Memory B cell (primary cell): ENCODE measurements around the gene UBE2V1.
"Not testable (repeated sequence)": the region's sequence is repeated elsewhere in the genome, so short reads cannot be mapped to it uniquely, and the experiment has no call there.

ENCODE experiments used
- ATAC-seq: fragments of 150-1000 bp; cut with Tn5 transposase; 2 replicates; pipeline ENCODE4 v1.10.0; 2021; ENCODE audit warnings: low read depth, mild to moderate bottlenecking, moderate library complexity
- DNase-seq, 2 donors: peaks; one replicate each; pipeline ENCODE4 v3.0.0; 2022; ENCODE audit warnings: low spot score in 2 of 2
- H3K27ac Mint-ChIP-seq: one replicate; pipeline ENCODE4 v1.8.0; 2022; ENCODE audit warnings: mild to moderate bottlenecking, moderate library complexity, mixed read lengths
- H3K27me3 Mint-ChIP-seq: one replicate; pipeline ENCODE4 v1.8.0; 2022; ENCODE audit warnings: mixed read lengths
- H3K36me3 Mint-ChIP-seq: one replicate; pipeline ENCODE4 v1.8.0; 2022; ENCODE audit warnings: mild to moderate bottlenecking, mixed read lengths
- H3K4me1 Mint-ChIP-seq: one replicate; pipeline ENCODE4 v1.8.0; 2022; ENCODE audit warnings: mixed read lengths
- H3K4me3 Mint-ChIP-seq: one replicate; pipeline ENCODE4 v1.8.0; 2022; ENCODE audit warnings: mild to moderate bottlenecking, moderate library complexity, mixed read lengths
- H3K9me3 Mint-ChIP-seq: one replicate; pipeline ENCODE4 v1.8.0; 2022; ENCODE audit warnings: mixed read lengths

The UBE2V1 gene

DNA sequence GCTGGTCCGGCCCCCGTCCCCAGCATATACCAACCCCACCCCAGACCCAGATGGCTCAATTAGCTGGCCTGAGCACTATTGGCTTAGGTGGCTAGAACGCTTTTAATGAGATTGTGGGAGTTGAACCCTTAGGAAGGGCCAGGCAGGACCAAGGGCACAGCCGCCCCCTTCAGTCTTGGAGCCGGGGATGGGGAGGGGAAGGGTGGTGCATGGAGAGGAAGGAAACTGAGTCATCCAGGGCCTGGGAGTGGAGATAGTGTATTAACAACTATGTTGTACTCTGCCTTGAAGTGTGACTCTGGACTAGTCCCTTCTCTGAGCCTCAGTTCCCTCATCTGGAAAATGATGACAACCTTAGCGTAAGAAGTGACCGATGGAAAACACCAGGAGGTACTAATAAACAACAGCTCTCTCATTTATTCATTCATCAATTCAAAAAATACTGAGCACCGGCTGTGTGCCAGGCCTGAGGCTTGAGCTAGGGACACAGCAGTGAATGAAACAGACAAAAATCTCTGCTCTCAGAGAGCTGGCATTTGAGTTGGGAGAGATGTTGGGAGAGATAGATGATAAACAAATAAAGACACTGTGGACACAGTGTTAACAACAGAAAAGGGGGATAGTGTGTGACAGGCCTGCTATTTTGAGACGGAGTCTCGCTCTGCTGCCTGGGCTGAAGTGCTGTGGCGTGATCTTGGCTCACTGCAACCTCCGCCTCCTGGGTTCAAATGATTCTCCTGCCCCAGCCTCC is 29.0 kb upstream of the UBE2V1 start:
- no peak overlapping the region for H3K27ac Mint-ChIP-seq
- H3K9me3 Mint-ChIP-seq: no peaks in the 10 kb centered on the region
- no peak overlapping the region for H3K4me3 Mint-ChIP-seq
- ATAC-seq: no peak
- H3K27me3 Mint-ChIP-seq: no peaks in the 10 kb centered on the region
- DNase-seq: no peak
- peaks cover 24% of the 10 kb centered on the region for H3K36me3 Mint-ChIP-seq
- H3K4me1 Mint-ChIP-seq: peaks cover 26% of the 10 kb centered on the region

GRCh38 chr20:50141018-50141675 is 28.2 kb upstream of the UBE2V1 start:
- Mint-ChIP-seq H3K4me1 (peaks cover 17% of the 10 kb centered on the region), H3K27me3 (no peaks in the 10 kb centered on the region), H3K36me3 (peaks cover 26% of the 10 kb centered on the region), H3K9me3 (no peaks in the 10 kb centered on the region), H3K27ac (no peak overlapping the region), H3K4me3 (no peak overlapping the region)
- DNase-seq (no peak), ATAC-seq (no peak)

- peaks cover 13% of the 10 kb centered on the region for H3K4me1 Mint-ChIP-seq
Measured at GRCh38 chr20:50140339-50140859, 27.4 kb upstream of the UBE2V1 start.

DNA sequence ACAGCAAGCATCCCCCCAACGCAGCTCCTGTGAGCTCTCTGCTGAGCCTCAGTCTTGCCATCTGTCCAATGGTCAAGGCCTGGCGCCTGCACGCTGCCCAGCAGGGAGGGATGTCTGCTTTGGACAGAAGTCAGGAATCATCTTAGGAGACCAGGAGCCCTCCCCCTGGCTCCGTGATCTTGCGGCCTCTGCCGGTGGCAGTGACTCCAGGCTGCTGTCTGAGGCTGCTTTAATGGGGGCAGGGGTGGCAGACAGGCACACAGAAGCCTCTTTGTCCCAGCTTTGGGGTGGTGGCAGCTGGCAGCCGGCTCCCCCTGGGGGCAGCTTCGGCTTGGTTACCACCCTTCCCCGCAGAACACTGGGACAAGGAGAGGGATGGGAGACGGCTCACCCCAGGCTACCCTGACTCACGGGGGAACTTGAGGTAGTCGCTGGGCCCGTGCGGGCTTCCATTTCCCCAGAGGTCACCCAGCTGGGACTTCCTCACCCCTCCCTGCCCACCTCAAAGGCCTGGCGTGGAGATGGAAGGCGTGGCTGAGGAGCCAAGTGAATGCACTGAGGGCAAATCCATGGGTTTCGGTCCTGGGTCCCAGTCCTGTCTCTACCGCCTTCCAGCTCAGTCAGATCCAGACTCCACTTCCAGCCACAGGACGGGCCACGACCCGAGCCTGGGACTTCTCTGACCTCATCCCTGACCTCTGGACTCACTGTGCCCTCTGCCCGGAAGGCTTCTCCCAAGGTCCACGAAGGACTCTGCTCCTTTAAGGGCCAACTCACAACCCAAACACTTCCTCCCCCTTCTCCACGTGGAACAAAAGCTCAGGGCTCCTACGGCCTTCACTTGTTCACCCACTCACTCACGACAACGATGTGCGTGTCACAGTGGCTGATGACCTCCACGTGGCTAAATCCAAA is 25.8 kb upstream of the UBE2V1 start:
- DNase-seq (no peak), ATAC-seq (no peak)
- peaks cover 29% of the 10 kb centered on the region for H3K36me3 Mint-ChIP-seq
- no peak overlapping the region for H3K4me3 Mint-ChIP-seq
- H3K4me1 Mint-ChIP-seq: peaks cover 13% of the 10 kb centered on the region
- peak overlapping the region; percentile 67 for H3K27ac Mint-ChIP-seq
- no peaks in the 10 kb centered on the region for H3K9me3 Mint-ChIP-seq
- H3K27me3 Mint-ChIP-seq: no peaks in the 10 kb centered on the region

More at GRCh38 chr20:50140339-50140859, 27.4 kb upstream of the UBE2V1 start:
- no peak for ATAC-seq
- Mint-ChIP-seq H3K4me3 (no peak overlapping the region), H3K36me3 (peaks cover 29% of the 10 kb centered on the region), H3K27me3 (no peaks in the 10 kb centered on the region), H3K9me3 (no peaks in the 10 kb centered on the region), H3K27ac (no peak overlapping the region)
- DNase-seq: no peak

- DNase-seq: no peak
- Mint-ChIP-seq H3K4me3 (no peak overlapping the region), H3K4me1 (peaks cover 10% of the 10 kb centered on the region), H3K9me3 (no peaks in the 10 kb centered on the region), H3K36me3 (peaks cover 26% of the 10 kb centered on the region), H3K27me3 (no peaks in the 10 kb centered on the region), H3K27ac (no peak overlapping the region)
- no peak for ATAC-seq
Measured at GRCh38 chr20:50138120-50138478, 25.1 kb upstream of the UBE2V1 start.

DNA sequence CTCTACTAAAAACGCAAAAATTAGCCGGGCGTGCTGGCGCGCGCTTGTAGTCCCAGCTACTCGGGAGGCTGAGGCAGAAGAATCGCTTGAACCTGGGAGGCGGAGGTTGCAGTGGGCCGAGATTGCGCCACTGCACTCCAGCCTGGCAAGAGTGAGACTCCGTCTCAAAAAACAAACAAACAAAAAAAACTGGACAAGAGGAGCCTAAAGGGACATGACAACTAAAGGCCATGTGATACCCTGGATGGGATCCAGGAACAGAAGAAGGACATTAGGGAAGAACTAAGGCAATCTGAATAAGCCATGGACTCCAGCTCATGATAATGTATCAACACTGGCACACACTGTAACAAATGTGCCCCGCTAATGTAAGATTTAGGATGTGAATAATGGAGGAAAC is 24.8 kb upstream of the UBE2V1 start:
- ATAC-seq, H3K4me1 Mint-ChIP-seq, DNase-seq, H3K27ac Mint-ChIP-seq, H3K27me3 Mint-ChIP-seq, H3K4me3 Mint-ChIP-seq, H3K9me3 Mint-ChIP-seq: not testable (repeated sequence)
- H3K36me3 Mint-ChIP-seq: peaks cover 22% of the 10 kb centered on the region

DNA sequence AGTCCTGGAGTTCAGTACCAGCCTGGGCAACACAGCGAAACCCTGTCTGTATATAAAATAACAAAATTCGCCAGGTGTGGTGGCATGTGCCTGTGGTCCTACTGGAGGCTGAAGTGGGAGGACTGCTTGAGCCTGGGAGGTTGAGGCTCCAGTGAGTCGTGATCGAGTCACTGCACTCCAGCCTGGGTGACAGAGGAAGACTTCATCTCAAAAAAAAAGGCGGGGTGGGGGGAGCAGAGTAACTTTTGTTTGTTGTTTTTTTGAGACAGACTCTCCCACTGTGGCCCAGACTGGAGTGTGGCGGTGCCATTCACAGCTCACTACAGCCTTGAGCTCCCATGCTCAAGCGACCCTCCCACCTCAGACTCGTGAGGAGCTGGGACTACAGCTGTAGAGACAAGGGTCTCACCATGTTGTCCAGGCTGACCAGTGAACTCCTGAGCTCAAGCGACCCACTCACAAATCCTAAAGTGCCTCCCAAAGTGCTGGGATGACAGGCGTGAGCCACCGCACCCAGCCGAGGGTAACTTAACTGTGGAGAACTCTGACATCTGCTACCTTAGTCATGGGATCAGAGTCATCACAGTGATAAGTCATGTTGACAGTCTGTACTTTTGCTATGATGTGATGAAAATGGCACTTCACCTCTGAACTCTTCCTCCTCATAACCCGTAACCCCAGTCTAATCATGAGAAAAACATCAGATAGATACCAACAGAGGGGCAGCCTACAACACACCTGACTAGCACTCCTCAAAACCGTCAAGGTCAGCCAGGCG is 24.1 kb upstream of the UBE2V1 start:
- no peak for DNase-seq
- Mint-ChIP-seq H3K36me3 (peaks cover 23% of the 10 kb centered on the region), H3K4me1 (peaks cover 7% of the 10 kb centered on the region), H3K9me3 (no peaks in the 10 kb centered on the region), H3K27me3 (no peaks in the 10 kb centered on the region), H3K27ac (no peak overlapping the region), H3K4me3 (no peak overlapping the region)
- ATAC-seq: no peak

GRCh38 chr20:50135157-50135556 is 22.2 kb upstream of the UBE2V1 start:
- H3K36me3 Mint-ChIP-seq: peaks cover 19% of the 10 kb centered on the region
- not testable (repeated sequence) for H3K4me3 Mint-ChIP-seq, ATAC-seq, H3K4me1 Mint-ChIP-seq, H3K27me3 Mint-ChIP-seq, H3K9me3 Mint-ChIP-seq, H3K27ac Mint-ChIP-seq, DNase-seq

- H3K27ac Mint-ChIP-seq: no peak overlapping the region
- ATAC-seq: no peak
- no peaks in the 10 kb centered on the region for H3K9me3 Mint-ChIP-seq
Measured at GRCh38 chr20:50133474-50134217, 20.7 kb upstream of the UBE2V1 start.

DNA sequence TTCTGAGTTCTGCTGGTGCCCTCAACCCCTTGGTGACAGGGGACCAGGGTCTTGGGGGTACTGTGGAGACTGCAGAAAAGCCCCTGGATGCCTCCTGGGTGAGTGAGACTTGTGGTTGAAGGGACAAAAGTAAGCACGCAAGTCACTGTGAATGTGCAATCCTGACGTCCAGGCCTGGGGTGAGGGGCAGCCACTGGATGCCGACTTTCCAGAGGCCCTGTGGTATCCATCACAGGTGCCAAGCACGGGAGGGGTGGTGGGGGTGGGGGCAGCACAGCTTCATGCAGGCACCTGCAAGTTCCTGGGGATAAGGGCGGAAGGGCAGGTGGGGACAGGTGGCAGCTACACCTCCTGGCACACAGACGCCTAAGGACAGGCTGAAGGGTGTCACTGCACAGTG is 20.1 kb upstream of the UBE2V1 start:
- Mint-ChIP-seq H3K4me1 (peaks cover 4% of the 10 kb centered on the region), H3K9me3 (no peaks in the 10 kb centered on the region), H3K4me3 (no peak overlapping the region), H3K27ac (no peak overlapping the region), H3K27me3 (no peaks in the 10 kb centered on the region), H3K36me3 (peaks cover 26% of the 10 kb centered on the region)
- no peak for ATAC-seq
- DNase-seq: no peak

More at GRCh38 chr20:50133474-50134217, 20.7 kb upstream of the UBE2V1 start:
- peaks cover 22% of the 10 kb centered on the region for H3K36me3 Mint-ChIP-seq
- H3K4me1 Mint-ChIP-seq: peaks cover 4% of the 10 kb centered on the region
- DNase-seq: no peak
- no peaks in the 10 kb centered on the region for H3K27me3 Mint-ChIP-seq
- no peak overlapping the region for H3K4me3 Mint-ChIP-seq

DNA sequence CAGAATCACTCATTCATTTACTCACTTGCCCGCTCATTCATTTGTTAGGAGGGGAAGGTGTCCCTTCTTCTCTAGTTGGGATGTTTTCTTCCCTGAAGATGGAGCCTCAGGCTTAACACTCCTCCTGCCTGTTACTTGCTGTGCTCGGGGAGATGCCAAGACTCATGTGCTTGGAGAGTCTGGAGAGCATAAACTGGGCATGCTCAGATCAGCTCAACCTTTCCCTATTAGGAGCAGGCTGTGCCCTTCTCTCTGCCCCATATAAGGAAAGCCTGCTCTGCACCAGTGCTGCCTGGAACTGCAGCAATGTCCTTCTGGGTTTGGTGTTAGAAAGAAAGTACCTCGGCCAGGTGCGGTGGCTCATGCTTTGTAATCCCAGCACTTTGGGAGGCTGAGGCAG is 18.0 kb upstream of the UBE2V1 start:
- Mint-ChIP-seq H3K36me3 (peaks cover 30% of the 10 kb centered on the region), H3K27ac (no peak overlapping the region), H3K27me3 (no peaks in the 10 kb centered on the region), H3K9me3 (no peaks in the 10 kb centered on the region), H3K4me1 (peaks cover 4% of the 10 kb centered on the region), H3K4me3 (no peak overlapping the region)
- DNase-seq (no peak), ATAC-seq (no peak)

GRCh38 chr20:50130356-50130723 is 17.4 kb upstream of the UBE2V1 start:
- H3K4me3 Mint-ChIP-seq: no peak overlapping the region
- DNase-seq (no peak), ATAC-seq (no peak)
- no peaks in the 10 kb centered on the region for H3K27me3 Mint-ChIP-seq
- H3K4me1 Mint-ChIP-seq: peaks cover 4% of the 10 kb centered on the region
- no peak overlapping the region for H3K27ac Mint-ChIP-seq
- H3K9me3 Mint-ChIP-seq: no peaks in the 10 kb centered on the region
- peaks cover 30% of the 10 kb centered on the region for H3K36me3 Mint-ChIP-seq
